A549 treated with ZK216348 at 1 μM for 4 hours (cell line): ENCODE measurements around the gene VIT. TPM values are rescaled to one million over a fixed set of nuclear protein-coding genes. Genes with fewer than 3 reads are reported as not detected.

ENCODE experiments used
- total RNA-seq: library from RNA; stranded (reverse); fragments of 200-300 nt; extraction: Qiagen RNA extraction; gene quantifications from 5 replicates; pipeline ENCODE4 v1.2.3, GENCODE V29; 2022; ENCODE audit warnings: low read depth

Gene VIT
- not detected in 5 replicates for total RNA-seq

GRCh38 chr2:36696533-36696932 lies at the start of gene VIT:
VIT (plus strand) TSS chr2:36696707; CDS start chr2:36716371, 19,664 bp downstream.

Other genes with a start within 250 kb of the VIT start
- 36.7 to 82.9 TPM (median 45.7 TPM) in 5 replicates for gene FEZ2, start 98.5 kb upstream of the VIT start, total RNA-seq